Keratinocyte (primary cell): ENCODE measurements around the gene SLC43A3. TPM values are rescaled to one million over a fixed set of nuclear protein-coding genes. Genes with fewer than 3 reads are reported as not detected.

Experiments used
- DNase-seq: peaks from one replicate; pipeline ENCODE4 v3.0.0-alpha.2; 2011; ENCODE audit warnings: low read depth, missing footprints, low spot score
- FAIRE-seq: peaks from 2 replicates; lab custom pipeline; 2011; peaks lifted over from hg19 to GRCh38; lab: Jason Lieb, UNC
- H2AFZ ChIP-seq: 2 replicates; pipeline ENCODE4 v1.6.0; 2012; ENCODE audit warnings: low read length, control low read depth, inconsistent platforms; ENCODE audit not compliant: control insufficient read depth
- H3K27ac ChIP-seq: 2 replicates; pipeline ENCODE4 v1.5.1; 2011; ENCODE audit warnings: low read length; ENCODE audit not compliant: control insufficient read depth, insufficient read depth
- H3K27me3 ChIP-seq: 3 replicates; pipeline ENCODE4 v1.6.0; 2011; ENCODE audit warnings: low read length; ENCODE audit not compliant: control insufficient read depth, insufficient read depth; ENCODE audit errors: extremely low read depth
- H3K36me3 ChIP-seq, 2 experiments: 2 replicates in 1 of 2; 3 replicates in 1 of 2; pipeline ENCODE4 v1.5.1; 2011; ENCODE audit warnings: low read length in 2 of 2, mild to moderate bottlenecking in 1 of 2; ENCODE audit not compliant: control insufficient read depth in 2 of 2, insufficient read depth in 2 of 2; ENCODE audit errors: extremely low read depth in 1 of 2
- H3K4me1 ChIP-seq: 3 replicates; pipeline ENCODE4 v1.5.1; 2011; ENCODE audit warnings: low read length; ENCODE audit not compliant: control insufficient read depth, insufficient read depth; ENCODE audit errors: extremely low read depth
- H3K4me2 ChIP-seq: 3 replicates; pipeline ENCODE4 v1.6.0; 2011; ENCODE audit warnings: low read depth, low read length; ENCODE audit not compliant: control insufficient read depth, insufficient read depth; ENCODE audit errors: extremely low read depth
- H3K4me3 ChIP-seq, 3 experiments: fragments of 200-600 bp in 1 of 3; sonication (generic) in 1 of 3; 2 replicates in 2 of 3; 3 replicates in 1 of 3; pipeline ENCODE4 v1.5.1; 2011 to 2016; ENCODE audit warnings: low read length in 3 of 3, mild to moderate bottlenecking in 3 of 3, control low read depth in 2 of 3, inconsistent platforms in 1 of 3, low read depth in 1 of 3, mixed read lengths in 1 of 3, mixed run types in 1 of 3, moderate library complexity in 1 of 3; ENCODE audit not compliant: control insufficient read depth in 2 of 3, insufficient read depth in 2 of 3; ENCODE audit errors: extremely low read depth in 1 of 3
- H3K79me2 ChIP-seq: 2 replicates; pipeline ENCODE4 v1.6.0; 2012; ENCODE audit warnings: low read length; ENCODE audit not compliant: control insufficient read depth, insufficient read depth
- H3K9ac ChIP-seq: 3 replicates; pipeline ENCODE4 v1.6.0; 2011; ENCODE audit warnings: low read length; ENCODE audit not compliant: control insufficient read depth, insufficient read depth; ENCODE audit errors: extremely low read depth
- H3K9me1 ChIP-seq: 3 replicates; pipeline ENCODE4 v1.6.0; 2011; ENCODE audit warnings: low read length; ENCODE audit not compliant: control insufficient read depth, insufficient read depth; ENCODE audit errors: extremely low read depth
- H3K9me3 ChIP-seq: 2 replicates; pipeline ENCODE4 v1.5.1; 2012; ENCODE audit warnings: low read depth, low read length; ENCODE audit not compliant: control insufficient read depth
- H4K20me1 ChIP-seq: 3 replicates; pipeline ENCODE4 v1.6.0; 2011; ENCODE audit warnings: low read length; ENCODE audit not compliant: control insufficient read depth, insufficient read depth; ENCODE audit errors: extremely low read depth
- CTCF ChIP-seq, 3 experiments: IDR thresholded peaks in 1 of 3; conservative IDR thresholded peaks in 1 of 3; optimal IDR thresholded peaks in 1 of 3; 2 replicates in 2 of 3; 3 replicates in 1 of 3; pipeline versions ENCODE3 to v1.5.1; 2011; ENCODE audit warnings: low read length in 3 of 3, mild to moderate bottlenecking in 3 of 3, moderate library complexity in 2 of 3, control low read depth in 1 of 3, inconsistent platforms in 1 of 3; ENCODE audit not compliant: insufficient read depth in 2 of 3; ENCODE audit errors: extremely low read depth in 1 of 3
- EZH2 ChIP-seq: IDR thresholded peaks from one replicate; pipeline ENCODE4 v1.6.1; 2012; ENCODE audit warnings: inconsistent platforms, mild to moderate bottlenecking, low read length, moderate library complexity
- dilution Hi-C: fragments of 300-500 bp; cut with MboI; formaldehyde crosslinking; loops from one replicate; pipeline ENCODE4 v1.7.0; 2020; ENCODE audit warnings: low sequenced_read_pairs; ENCODE audit not compliant: extremely low pct_ligation_motif_present
- polyA plus RNA-seq, 5 experiments: library from polyadenylated mRNA; depleted of rRNA in 3 of 5; stranded (reverse) in 3 of 5; stranded (forward) in 1 of 5; unstranded in 1 of 5; fragments of >200 nt; gene quantifications; 1 replicate in 1 of 5; 2 replicates in 3 of 5; 3 replicates in 1 of 5; pipeline versions ENCODE4 v1.2.1 to v1.2.3, GENCODE V29; 2011 to 2012; ENCODE audit warnings: missing spikeins in 2 of 5, low read depth in 1 of 5, low replicate concordance in 1 of 5

SLC43A3 gene
- polyA plus RNA-seq, 1 donor (not counting 4 experiments of a cell fraction or from before 2014, with no cell fraction given), result 48.1 TPM

- DNase-seq (no peak), FAIRE-seq (no peak)
- Histone ChIP-seq H2AFZ (no peak overlapping the region), H3K79me2 (no peaks in the 10 kb centered on the region), H3K4me1 (peaks cover 17% of the 10 kb centered on the region), H3K27me3 (peaks cover 42% of the 10 kb centered on the region), H3K36me3 (no peaks in the 10 kb centered on the region), H3K27ac (no peak overlapping the region), H3K9ac (no peak overlapping the region), H3K9me3 (no peaks in the 10 kb centered on the region), H4K20me1 (no peaks in the 10 kb centered on the region), H3K4me3 (no peak overlapping the region), H3K4me2 (no peak overlapping the region), H3K9me1 (no peaks in the 10 kb centered on the region)
- dilution Hi-C loops, result no loop called here
- no peak for TF ChIP-seq CTCF (optimal IDR thresholded peaks at IDR 0.05 in 1 of 3, IDR thresholded peaks at IDR 0.05 in 1 of 3, conservative IDR thresholded peaks at IDR 0.05 in 1 of 3; ENCODE audit: extremely low read depth in 1 of 3, insufficient read depth in 2 of 3, low read length in 3 of 3)
- no peak for TF ChIP-seq EZH2
These were observed 35.7 kb upstream of the SLC43A3 start for GRCh38 chr11:57462597-57462996.

GRCh38 chr11:57461841-57462489 lies 35.0 kb upstream of the SLC43A3 start:
- DNase-seq, result no peak
- Histone ChIP-seq H3K9ac (no peak overlapping the region), H3K4me3 (no peak overlapping the region), H3K27me3 (peaks cover 42% of the 10 kb centered on the region), H3K9me1 (no peaks in the 10 kb centered on the region), H4K20me1 (no peaks in the 10 kb centered on the region), H3K4me2 (no peak overlapping the region), H3K9me3 (no peaks in the 10 kb centered on the region), H3K79me2 (no peaks in the 10 kb centered on the region), H3K4me1 (peaks cover 20% of the 10 kb centered on the region), H2AFZ (no peak overlapping the region), H3K27ac (no peak overlapping the region), H3K36me3 (no peaks in the 10 kb centered on the region)
- FAIRE-seq, result no peak
- no peak for TF ChIP-seq CTCF (optimal IDR thresholded peaks at IDR 0.05 in 1 of 3, IDR thresholded peaks at IDR 0.05 in 1 of 3, conservative IDR thresholded peaks at IDR 0.05 in 1 of 3; ENCODE audit: extremely low read depth in 1 of 3, insufficient read depth in 2 of 3, low read length in 3 of 3)
- no peak for TF ChIP-seq EZH2
- dilution Hi-C loops, result no loop called here
